LNCaP clone FGC (cell line): Measurements from ENCODE around the gene OXLD1.

Source experiments
- DNase-seq: peaks from one replicate; pipeline ENCODE4 v3.0.0-alpha.2; 2011; ENCODE audit warnings: low read depth
- H3K4me3 ChIP-seq: 2 replicates; pipeline ENCODE4 v1.5.1; 2011; ENCODE audit warnings: mild to moderate bottlenecking, low read depth, low read length, control low read depth
- TF ChIP-seq, protein P1 (sequence below): IDR thresholded peaks from 2 replicates; pipeline ENCODE4 v1.5.1; 2012; ENCODE audit warnings: mild to moderate bottlenecking; ENCODE audit not compliant: control insufficient read depth, insufficient read depth; ENCODE audit errors: extremely low read depth

OXLD1 gene

DNA sequence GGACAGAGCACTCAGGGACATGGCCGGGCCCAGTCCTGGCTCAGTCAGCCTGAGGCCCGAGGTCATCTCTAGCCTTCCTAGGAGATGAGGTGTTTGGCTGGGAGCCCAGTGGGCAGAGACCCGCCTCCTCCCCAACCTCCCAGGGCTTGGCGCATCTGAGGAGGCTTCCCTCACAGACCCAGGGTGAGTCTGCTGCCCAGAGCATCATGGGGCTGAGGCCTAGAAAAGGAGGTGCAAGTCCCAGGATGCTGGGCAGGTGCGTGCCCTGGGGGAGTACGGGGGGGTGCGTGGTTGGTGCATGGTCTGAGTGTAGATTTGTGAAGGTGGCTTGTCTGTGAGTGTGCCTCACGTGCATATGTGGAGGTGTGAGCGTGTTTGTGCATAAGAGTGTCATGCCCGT lies 14.7 kb downstream of the OXLD1 start:
- TF ChIP-seq, protein P1, sequence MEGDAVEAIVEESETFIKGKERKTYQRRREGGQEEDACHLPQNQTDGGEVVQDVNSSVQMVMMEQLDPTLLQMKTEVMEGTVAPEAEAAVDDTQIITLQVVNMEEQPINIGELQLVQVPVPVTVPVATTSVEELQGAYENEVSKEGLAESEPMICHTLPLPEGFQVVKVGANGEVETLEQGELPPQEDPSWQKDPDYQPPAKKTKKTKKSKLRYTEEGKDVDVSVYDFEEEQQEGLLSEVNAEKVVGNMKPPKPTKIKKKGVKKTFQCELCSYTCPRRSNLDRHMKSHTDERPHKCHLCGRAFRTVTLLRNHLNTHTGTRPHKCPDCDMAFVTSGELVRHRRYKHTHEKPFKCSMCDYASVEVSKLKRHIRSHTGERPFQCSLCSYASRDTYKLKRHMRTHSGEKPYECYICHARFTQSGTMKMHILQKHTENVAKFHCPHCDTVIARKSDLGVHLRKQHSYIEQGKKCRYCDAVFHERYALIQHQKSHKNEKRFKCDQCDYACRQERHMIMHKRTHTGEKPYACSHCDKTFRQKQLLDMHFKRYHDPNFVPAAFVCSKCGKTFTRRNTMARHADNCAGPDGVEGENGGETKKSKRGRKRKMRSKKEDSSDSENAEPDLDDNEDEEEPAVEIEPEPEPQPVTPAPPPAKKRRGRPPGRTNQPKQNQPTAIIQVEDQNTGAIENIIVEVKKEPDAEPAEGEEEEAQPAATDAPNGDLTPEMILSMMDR, result no peak
- no peak overlapping the region for H3K4me3 ChIP-seq
- no peak for DNase-seq

DNA sequence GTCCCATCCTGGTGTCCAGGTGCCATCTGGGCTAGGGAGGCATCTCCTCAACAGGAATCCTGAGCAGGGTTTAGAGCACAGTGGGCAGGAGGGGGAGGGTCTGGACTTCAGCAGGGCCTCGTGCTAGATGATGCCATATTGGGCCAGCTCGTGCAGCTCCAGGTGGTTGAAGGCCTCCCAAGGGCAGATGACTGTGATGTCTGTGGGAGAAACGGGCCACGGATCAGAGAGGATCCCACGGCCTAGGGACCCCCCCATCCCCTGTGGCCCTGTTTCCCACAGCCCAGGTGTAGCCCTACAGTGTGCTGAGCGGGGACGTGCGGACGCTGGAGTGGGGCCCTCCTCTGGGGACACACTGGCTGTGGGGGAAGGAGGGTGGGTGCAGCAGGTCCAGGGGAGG lies 15.5 kb downstream of the OXLD1 start:
- H3K4me3 ChIP-seq, result no peak overlapping the region
- no peak for DNase-seq
- TF ChIP-seq, protein P1, result no peak

DNA sequence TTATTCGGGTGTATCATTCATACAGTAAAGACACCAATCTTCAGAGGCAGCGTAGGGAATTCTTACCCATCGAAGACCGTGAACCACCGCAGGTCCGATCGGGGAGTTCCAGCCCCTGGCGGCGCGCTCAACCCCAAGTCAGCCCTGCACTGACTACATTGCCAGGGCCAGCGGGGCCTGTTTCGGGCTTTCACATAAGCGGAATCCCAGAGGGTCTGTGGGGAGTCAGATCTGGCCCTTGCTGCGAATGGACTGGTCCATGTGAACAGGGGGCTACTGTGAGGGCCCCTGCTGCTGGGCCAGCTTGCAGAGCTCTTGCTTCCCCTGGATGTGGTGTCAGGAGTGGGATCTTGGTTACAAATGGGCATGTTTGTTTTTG lies 17.7 kb downstream of the OXLD1 start:
- no peak overlapping the region for H3K4me3 ChIP-seq

DNA sequence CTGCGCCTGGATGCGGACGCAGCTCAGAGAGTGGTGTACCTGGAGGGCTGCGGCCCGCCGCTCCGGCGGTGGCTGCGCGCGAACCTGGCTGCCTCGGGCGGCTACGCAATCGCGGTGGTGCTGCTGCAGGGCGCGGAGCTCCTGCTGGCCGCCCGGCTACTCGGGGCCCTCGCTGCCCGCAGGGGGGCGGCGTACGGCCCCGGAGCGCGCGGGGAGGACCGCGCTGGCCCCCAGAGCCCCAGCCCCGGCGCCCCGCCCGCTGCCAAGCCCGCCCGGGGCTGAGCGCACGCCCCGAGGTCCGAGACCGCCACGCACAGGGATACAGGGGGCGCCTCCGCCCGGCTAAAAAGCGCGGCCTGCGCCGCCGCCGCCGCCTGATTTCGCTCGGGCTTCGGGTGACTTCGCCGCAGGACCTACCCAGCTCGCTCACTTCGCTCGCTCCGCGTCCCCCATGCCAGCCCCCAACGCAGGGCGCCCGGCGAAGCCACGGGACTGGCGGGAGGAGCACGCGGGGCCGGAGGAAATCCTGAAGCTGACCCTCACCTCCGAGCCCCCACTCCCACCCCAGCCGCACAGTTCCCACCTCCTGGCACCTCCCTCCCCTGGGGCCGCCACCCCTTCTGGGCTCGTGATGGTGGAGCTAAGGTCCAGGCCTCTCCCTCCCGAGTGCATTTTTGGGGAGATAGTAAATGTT lies 18.2 kb downstream of the OXLD1 start:
- TF ChIP-seq, protein P1, result no peak
- no peak overlapping the region for H3K4me3 ChIP-seq
- no peak for DNase-seq

More for the DNA sequence above, 17.7 kb downstream of the OXLD1 start:
- TF ChIP-seq, protein P1, result no peak
- DNase-seq, result no peak

DNA sequence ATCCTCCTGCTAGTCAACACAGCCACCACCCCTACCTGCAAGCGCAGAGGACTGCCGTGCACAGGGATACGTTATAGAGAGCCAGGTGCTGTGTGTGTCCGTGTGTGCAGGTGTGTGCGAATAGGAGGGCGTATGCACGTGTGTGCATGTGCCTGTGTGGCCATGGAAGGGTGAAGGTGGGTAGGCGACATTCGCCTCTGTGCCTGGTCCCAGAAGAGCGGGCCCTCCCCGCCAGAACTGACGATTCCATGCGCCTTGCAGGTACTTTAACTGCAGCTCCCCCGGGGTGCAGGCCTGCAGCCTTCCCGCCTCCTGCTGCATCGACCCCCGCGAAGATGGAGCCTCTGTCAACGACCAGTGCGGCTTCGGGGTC lies 18.8 kb downstream of the OXLD1 start:
- TF ChIP-seq, protein P1, result no peak
- H3K4me3 ChIP-seq, result no peak overlapping the region
- DNase-seq, result no peak

DNA sequence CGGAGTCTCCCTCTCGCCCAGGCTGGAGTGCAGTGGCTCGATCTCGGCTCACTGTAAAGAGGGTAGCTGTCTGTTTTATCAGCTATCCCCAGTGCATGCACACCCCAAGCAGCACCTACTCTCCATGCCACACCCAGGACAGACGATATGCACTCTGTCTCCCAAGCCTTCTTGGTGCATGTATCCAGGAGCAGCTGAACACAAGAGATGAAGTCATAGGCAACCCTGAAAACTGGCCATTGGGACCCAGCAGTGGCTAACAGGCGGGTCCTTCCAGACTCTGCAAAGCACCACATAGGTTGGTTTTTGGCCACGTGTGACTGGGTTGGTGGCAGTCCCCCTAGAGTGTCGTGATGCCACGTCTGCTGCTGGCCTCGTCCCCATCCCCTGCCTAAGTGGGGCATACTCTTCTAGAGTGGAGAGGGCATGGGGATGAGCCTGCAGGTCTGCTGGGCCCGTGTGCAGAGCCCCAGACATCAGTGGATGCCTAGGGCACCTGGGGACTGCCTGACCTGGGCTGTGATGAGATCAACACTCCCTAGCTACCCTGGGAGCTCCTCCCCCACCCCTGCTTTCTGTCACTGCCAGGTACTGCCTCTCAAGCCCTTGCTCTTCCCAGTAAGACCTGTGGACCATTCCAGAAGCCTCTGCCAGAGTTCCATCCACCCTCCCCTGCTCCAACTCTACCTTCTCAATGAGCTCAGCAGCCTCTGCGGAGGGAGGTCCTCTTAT lies 19.4 kb downstream of the OXLD1 start:
- TF ChIP-seq, protein P1, result no peak
- DNase-seq, result no peak
- no peak overlapping the region for H3K4me3 ChIP-seq
